ENCODE results near the gene ENAM. TPM values are rescaled to one million over a fixed set of nuclear protein-coding genes. Genes with fewer than 3 reads are reported as not detected.
"Not testable (repeated sequence)": the region's sequence is repeated elsewhere in the genome, so short reads cannot be mapped to it uniquely, and the experiment has no call there.

ENAM gene
- total and polyA plus RNA-seq, 12 donors: 0.49 to 13.1 (median 11.1) TPM

DNA sequence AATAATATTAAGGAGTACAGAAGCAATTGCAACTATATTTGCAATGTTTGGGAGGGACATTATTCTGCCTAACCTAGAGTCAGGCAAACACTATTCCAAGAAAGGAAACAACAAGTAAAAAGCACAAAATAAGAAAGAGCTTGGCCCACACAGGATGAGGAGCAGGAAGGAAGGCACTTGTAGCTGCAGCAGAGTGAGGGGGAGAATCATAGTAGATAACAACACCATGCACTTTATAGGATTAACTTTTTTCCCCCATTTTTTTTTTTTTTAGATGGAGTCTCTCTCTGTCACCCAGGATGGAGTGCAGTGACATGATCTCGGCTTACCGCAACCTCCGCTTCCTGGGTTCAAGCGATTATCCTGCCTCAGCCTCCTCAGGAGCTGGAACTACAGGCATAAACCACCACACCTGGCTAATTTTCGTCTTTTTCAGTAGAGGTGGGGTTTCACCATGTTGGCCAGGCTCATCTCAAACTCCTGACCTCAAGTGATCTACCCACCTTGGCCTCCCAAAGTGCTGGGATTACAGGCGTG is 48.1 kb downstream of the ENAM start:
- TF ChIP-seq, protein P1, sequence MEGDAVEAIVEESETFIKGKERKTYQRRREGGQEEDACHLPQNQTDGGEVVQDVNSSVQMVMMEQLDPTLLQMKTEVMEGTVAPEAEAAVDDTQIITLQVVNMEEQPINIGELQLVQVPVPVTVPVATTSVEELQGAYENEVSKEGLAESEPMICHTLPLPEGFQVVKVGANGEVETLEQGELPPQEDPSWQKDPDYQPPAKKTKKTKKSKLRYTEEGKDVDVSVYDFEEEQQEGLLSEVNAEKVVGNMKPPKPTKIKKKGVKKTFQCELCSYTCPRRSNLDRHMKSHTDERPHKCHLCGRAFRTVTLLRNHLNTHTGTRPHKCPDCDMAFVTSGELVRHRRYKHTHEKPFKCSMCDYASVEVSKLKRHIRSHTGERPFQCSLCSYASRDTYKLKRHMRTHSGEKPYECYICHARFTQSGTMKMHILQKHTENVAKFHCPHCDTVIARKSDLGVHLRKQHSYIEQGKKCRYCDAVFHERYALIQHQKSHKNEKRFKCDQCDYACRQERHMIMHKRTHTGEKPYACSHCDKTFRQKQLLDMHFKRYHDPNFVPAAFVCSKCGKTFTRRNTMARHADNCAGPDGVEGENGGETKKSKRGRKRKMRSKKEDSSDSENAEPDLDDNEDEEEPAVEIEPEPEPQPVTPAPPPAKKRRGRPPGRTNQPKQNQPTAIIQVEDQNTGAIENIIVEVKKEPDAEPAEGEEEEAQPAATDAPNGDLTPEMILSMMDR (IDR thresholded peaks at IDR 0.05): no peak
- DNase-seq (no peak), ATAC-seq (no peak)
- WGBS, 2 donors: 90% methylated on average over 6 of the region's 6 CpGs
- Histone ChIP-seq H3K36me3 (no peaks in the 10 kb centered on the region), H3K27ac (no peak overlapping the region), H3K4me3 (no peak overlapping the region), H3K9me3 (no peaks in the 10 kb centered on the region), H3K4me1 (no peaks in the 10 kb centered on the region), H3K27me3 (no peaks in the 10 kb centered on the region)
- intact Hi-C loops (cut with DNase I): no loop called here

DNA sequence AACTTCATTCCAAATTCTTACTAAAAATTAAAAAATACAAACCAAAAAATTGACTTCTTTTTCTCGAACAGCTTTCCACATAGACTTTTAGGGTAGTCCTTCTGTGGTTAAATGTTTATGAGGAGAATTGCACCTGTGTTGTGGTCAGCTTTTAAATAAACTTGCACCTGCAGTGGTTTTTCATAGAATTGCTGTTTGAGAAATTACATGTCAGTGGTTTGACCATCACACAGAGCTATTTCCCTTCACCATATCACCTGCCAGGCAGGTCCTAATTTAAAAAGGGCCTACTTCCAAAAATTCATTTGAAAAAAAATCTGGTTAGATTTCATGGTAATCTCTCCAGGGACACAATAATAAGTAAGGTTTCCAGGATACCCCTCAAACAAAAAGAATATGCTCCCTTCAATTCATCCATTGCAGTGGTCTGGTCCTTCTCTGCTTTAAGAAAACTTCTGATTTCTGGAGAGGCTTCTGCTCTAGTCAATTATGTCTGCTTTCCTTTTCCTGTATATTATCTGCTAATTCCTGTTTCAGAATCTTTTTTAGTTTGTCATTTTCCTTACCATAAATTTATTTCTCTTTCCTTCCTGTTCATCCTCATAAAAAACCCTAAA is 49.9 kb downstream of the ENAM start:
- 92 to 100% methylated on average over 1 of the region's 1 CpG for WGBS, 2 donors
- intact Hi-C loops (cut with DNase I): no loop called here

GRCh38 chr4:70680934-70681333 is 52.4 kb downstream of the ENAM start:
- TF ChIP-seq, protein P1 (IDR thresholded peaks at IDR 0.05): no peak
- no peak overlapping the region for H3K27ac ChIP-seq
- DNase-seq (no peak), ATAC-seq (no peak)
- H3K36me3 ChIP-seq: no peaks in the 10 kb centered on the region
- H3K9me3 ChIP-seq: no peaks in the 10 kb centered on the region
- H3K4me3 ChIP-seq: no peak overlapping the region
- intact Hi-C loops (cut with DNase I): loop anchor here in 1 of 10 donors (10.0 kb wide), 1 partner anchor 154 kb away; the partner anchor contains the start of gene GRSF1
- no peaks in the 10 kb centered on the region for H3K4me1 ChIP-seq
- no peaks in the 10 kb centered on the region for H3K27me3 ChIP-seq

More for the DNA sequence above, 49.9 kb downstream of the ENAM start:
- no peak for DNase-seq
- Histone ChIP-seq H3K27me3 (no peaks in the 10 kb centered on the region), H3K9me3 (no peaks in the 10 kb centered on the region), H3K4me1 (no peaks in the 10 kb centered on the region), H3K36me3 (no peaks in the 10 kb centered on the region), H3K27ac (no peak overlapping the region), H3K4me3 (no peak overlapping the region)
- TF ChIP-seq, protein P1 (IDR thresholded peaks at IDR 0.05): no peak
- no peak for ATAC-seq

DNA sequence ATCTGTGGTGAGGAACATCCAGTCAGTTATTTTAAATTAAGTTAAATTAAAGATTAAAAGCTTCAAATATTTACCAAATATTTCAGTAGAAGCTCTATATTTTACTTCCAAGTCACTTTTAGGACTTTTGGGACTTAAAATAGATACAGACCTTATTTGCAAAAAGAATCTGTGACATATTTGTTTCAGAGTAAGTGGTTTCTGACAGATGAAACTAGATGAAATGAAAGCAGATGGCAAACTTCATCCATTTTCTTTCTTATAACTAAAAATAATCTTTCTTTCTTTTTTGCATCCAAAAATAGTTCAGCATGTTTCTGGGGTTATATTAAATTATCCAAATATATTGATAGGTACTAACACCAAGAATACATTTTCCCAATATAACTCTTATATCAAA is 53.2 kb downstream of the ENAM start:
- Histone ChIP-seq H3K36me3 (no peaks in the 10 kb centered on the region), H3K27me3 (no peaks in the 10 kb centered on the region), H3K9me3 (no peaks in the 10 kb centered on the region), H3K27ac (no peak overlapping the region), H3K4me3 (no peak overlapping the region), H3K4me1 (peaks cover 0 to 2% (median 0%) of the 10 kb centered on the region in 9 donors)
- intact Hi-C loops (cut with DNase I): loop anchor here in 1 of 10 donors (10.0 kb wide), 1 partner anchor 153 kb away; the partner anchor contains the start of gene GRSF1
- DNase-seq (no peak), ATAC-seq (no peak)
- TF ChIP-seq, protein P1 (IDR thresholded peaks at IDR 0.05): no peak

- not testable (repeated sequence) for H3K4me3 ChIP-seq, H3K36me3 ChIP-seq, H3K9me3 ChIP-seq, H3K27me3 ChIP-seq, H3K27ac ChIP-seq, DNase-seq, ATAC-seq, H3K4me1 ChIP-seq
- 84 to 86% methylated on average over 3 of the region's 3 CpGs for WGBS, 2 donors
- intact Hi-C loops (cut with DNase I): loop anchor here in 1 of 10 donors (10.0 kb wide), 1 partner anchor 153 kb away; the partner anchor contains the start of gene GRSF1
These were observed 53.6 kb downstream of the ENAM start for GRCh38 chr4:70682142-70682541.
